GM23248 (cell line): ENCODE data around the gene SCTR.

Experiments
- EZH2 ChIP-seq: fragments of 200-600 bp; sonication (generic); IDR thresholded peaks from 2 replicates; pipeline ENCODE4 v1.6.1; 2018; ENCODE audit warnings: antibody characterized with exemption, mild to moderate bottlenecking; ENCODE audit not compliant: insufficient read depth, poor library complexity, severe bottlenecking
- EZH2phosphoT487 ChIP-seq: fragments of 200-600 bp; sonication (generic); IDR thresholded peaks from 2 replicates; pipeline ENCODE4 v1.6.1; 2018; ENCODE audit warnings: antibody characterized with exemption, moderate library complexity, mild to moderate bottlenecking, low read depth; ENCODE audit not compliant: insufficient read depth

DNA sequence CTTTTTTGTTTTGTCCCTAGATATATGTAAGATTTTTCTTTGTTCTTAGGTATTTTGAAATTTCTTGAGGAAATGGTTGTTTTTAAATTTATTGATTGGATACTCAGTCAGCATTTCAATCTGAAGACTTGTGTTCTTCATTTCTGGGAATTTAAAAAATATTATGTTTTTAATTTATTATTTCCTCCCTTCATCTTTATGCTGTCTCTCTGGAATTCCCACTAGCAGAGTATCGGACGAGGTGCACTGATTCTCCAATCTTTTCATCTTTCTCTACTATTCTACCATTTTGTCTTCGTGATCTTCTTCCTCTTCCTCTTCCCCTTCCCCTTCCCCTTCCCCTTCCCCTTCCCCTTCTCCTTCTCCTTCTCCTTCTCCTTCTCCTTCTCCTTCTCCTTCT is 12.3 kb downstream of the SCTR start:
- TF ChIP-seq EZH2, result no peak
- TF ChIP-seq EZH2phosphoT487, result no peak
